CD4-positive, alpha-beta T cell (primary cell): ENCODE measurements around the gene SPOPL. TPM values are rescaled to one million over a fixed set of nuclear protein-coding genes. Genes with fewer than 3 reads are reported as not detected.

ENCODE experiments used
- ATAC-seq: fragments of 200-7000 bp; cut with Tn5 transposase; one replicate; pipeline ENCODE4 v1.10.0; 2022; ENCODE audit warnings: mild to moderate bottlenecking; ENCODE audit not compliant: poor library complexity
- CTCF ChIA-PET: fragments of 350-600 bp; sonication (Branson Sonifier 250); formaldehyde crosslinking; loops from one replicate; lab custom pipeline; 2021; ENCODE audit warnings: antibody characterized with exemption, inconsistent platforms; lab: Charles Lee
- POLR2A ChIA-PET: fragments of 350-600 bp; sonication (Branson Sonifier 250); formaldehyde crosslinking; loops from one replicate; lab custom pipeline; 2021; ENCODE audit warnings: antibody characterized with exemption, inconsistent platforms; lab: Charles Lee
- DNase-seq, 14 experiments: peaks; one replicate each; pipeline ENCODE4 v3.0.0-alpha.2; 2013 to 2020; ENCODE audit warnings: mixed read lengths in 2 of 14
- H3K27ac ChIP-seq, 2 donors: one replicate each; pipeline versions ENCODE4 v1.5.1 to v1.7.0; 2013; ENCODE audit warnings: low read length in 2 of 2, low read depth in 1 of 2, mild to moderate bottlenecking in 1 of 2
- H3K27me3 ChIP-seq, 2 experiments: 1 replicate in 1 of 2; 2 replicates in 1 of 2; pipeline versions ENCODE4 v1.6.1 to v1.7.0; 2013; ENCODE audit warnings: low read length in 2 of 2, control low read depth in 1 of 2, mild to moderate bottlenecking in 1 of 2, moderate library complexity in 1 of 2; ENCODE audit not compliant: insufficient read depth in 2 of 2, control insufficient read depth in 1 of 2
- H3K36me3 ChIP-seq: one replicate; pipeline ENCODE4 v1.6.1; 2013; ENCODE audit warnings: low read length, control low read depth; ENCODE audit not compliant: insufficient read depth
- H3K4me1 ChIP-seq: one replicate; pipeline ENCODE4 v1.6.1; 2013; ENCODE audit warnings: low read length, control low read depth; ENCODE audit not compliant: insufficient read depth
- H3K4me3 ChIP-seq: one replicate; pipeline ENCODE4 v1.5.1; 2013; ENCODE audit warnings: mild to moderate bottlenecking, low read length, moderate library complexity
- H3K9me3 ChIP-seq, 2 experiments: 1 replicate in 1 of 2; 2 replicates in 1 of 2; pipeline versions ENCODE4 v1.6.1 to v1.7.0; 2013; ENCODE audit warnings: low read length in 2 of 2, mild to moderate bottlenecking in 2 of 2, control low read depth in 1 of 2, moderate library complexity in 1 of 2; ENCODE audit not compliant: control insufficient read depth in 1 of 2, insufficient read depth in 1 of 2
- H3K27ac Mint-ChIP-seq: one replicate; pipeline ENCODE4 v1.8.0; 2020; ENCODE audit warnings: mixed read lengths
- H3K27me3 Mint-ChIP-seq: one replicate; pipeline ENCODE4 v1.8.0; 2021; ENCODE audit warnings: mixed read lengths
- H3K36me3 Mint-ChIP-seq: one replicate; pipeline ENCODE4 v1.8.0; 2021; ENCODE audit warnings: low read depth, mixed read lengths
- H3K4me1 Mint-ChIP-seq: one replicate; pipeline ENCODE4 v1.8.0; 2021; ENCODE audit warnings: low read depth, mixed read lengths
- H3K4me3 Mint-ChIP-seq: one replicate; pipeline ENCODE4 v1.8.0; 2020; ENCODE audit warnings: mild to moderate bottlenecking, mixed read lengths
- H3K9me3 Mint-ChIP-seq: one replicate; pipeline ENCODE4 v1.8.0; 2020; ENCODE audit warnings: mixed read lengths
- intact Hi-C, 2 experiments: fragments of 100-400 bp; cut with DNase I in 1 of 2; cut with micrococcal nuclease in 1 of 2; formaldehyde crosslinking; loops; one replicate each; pipeline versions ENCODE4 v1.15.1 to v1.9.0; 2023 to 2025; cut with DNase I, micrococcal nuclease
- total RNA-seq, 174 experiments: library from RNA in 2 of 174; stranded (reverse) in 2 of 174; gene quantifications; one replicate each; pipeline ENCODE4 v1.2.3 and lab custom pipeline; 2021 to 2026
- TF ChIP-seq, protein P1 (sequence below): fragments of 200-600 bp; IDR thresholded peaks from one replicate; pipeline ENCODE4 v1.8.0; 2022; ENCODE audit warnings: antibody characterized with exemption, mild to moderate bottlenecking

SPOPL gene
- total RNA-seq, 2 experiments from 2014 or later: 12.0 to 13.2 TPM

GRCh38 chr2:138516030-138516704, 14.6 kb downstream of the SPOPL start:
- H3K36me3 ChIP-seq: no peaks in the 10 kb centered on the region
- Mint-ChIP-seq H3K4me1 (peaks cover 44% of the 10 kb centered on the region), H3K9me3 (no peaks in the 10 kb centered on the region), H3K27ac (no peak overlapping the region), H3K4me3 (no peak overlapping the region), H3K36me3 (peaks cover 3% of the 10 kb centered on the region), H3K27me3 (no peaks in the 10 kb centered on the region)
- CTCF ChIA-PET: interaction anchor here (0.7 kb wide), 1 partner anchor 9 kb away, joined by 3 read pairs; no protein-coding TSS in a partner anchor
- no peak overlapping the region for H3K27ac ChIP-seq
- TF ChIP-seq, protein P1, sequence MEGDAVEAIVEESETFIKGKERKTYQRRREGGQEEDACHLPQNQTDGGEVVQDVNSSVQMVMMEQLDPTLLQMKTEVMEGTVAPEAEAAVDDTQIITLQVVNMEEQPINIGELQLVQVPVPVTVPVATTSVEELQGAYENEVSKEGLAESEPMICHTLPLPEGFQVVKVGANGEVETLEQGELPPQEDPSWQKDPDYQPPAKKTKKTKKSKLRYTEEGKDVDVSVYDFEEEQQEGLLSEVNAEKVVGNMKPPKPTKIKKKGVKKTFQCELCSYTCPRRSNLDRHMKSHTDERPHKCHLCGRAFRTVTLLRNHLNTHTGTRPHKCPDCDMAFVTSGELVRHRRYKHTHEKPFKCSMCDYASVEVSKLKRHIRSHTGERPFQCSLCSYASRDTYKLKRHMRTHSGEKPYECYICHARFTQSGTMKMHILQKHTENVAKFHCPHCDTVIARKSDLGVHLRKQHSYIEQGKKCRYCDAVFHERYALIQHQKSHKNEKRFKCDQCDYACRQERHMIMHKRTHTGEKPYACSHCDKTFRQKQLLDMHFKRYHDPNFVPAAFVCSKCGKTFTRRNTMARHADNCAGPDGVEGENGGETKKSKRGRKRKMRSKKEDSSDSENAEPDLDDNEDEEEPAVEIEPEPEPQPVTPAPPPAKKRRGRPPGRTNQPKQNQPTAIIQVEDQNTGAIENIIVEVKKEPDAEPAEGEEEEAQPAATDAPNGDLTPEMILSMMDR: no peak
- no peaks in the 10 kb centered on the region for H3K27me3 ChIP-seq
- ATAC-seq (peak; percentile 62), DNase-seq (peak in 3 of 14 experiments; percentile 25 to 40 (median 34))
- peaks cover 6% of the 10 kb centered on the region for H3K4me1 ChIP-seq
- no peak overlapping the region for H3K4me3 ChIP-seq
- POLR2A ChIA-PET: interaction anchor here (0.7 to 1.0 kb wide), 2 partner anchors 12 to 14 kb away, joined by 3 read pairs; no protein-coding TSS in a partner anchor
- no peaks in the 10 kb centered on the region for H3K9me3 ChIP-seq
- intact Hi-C loops: no loop called here

DNA sequence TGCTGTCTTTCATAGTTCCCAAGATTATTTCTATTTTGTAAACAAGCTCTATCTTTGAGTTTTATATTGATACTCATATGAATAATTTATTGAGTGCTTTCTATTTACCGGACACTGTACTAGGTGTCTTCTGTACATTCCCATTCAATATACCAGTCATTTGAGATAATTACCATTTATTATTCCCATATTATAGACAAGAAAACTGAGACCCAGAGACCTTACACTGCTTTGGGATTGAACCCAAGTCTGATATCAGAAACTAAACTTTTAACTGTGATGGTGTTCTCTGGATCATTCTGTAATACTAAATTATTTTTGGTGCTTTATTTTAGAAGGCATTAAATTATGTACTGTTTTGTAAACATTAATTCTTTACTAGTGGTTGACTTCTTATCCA, 17.3 kb downstream of the SPOPL start:
- no peaks in the 10 kb centered on the region for H3K9me3 Mint-ChIP-seq
- TF ChIP-seq, protein P1: no peak
- H3K4me1 Mint-ChIP-seq: peaks cover 38% of the 10 kb centered on the region
- intact Hi-C loops: no loop called here
- DNase-seq (no peak), ATAC-seq (no peak)
- Histone ChIP-seq H3K27ac (no peak overlapping the region), H3K27me3 (no peaks in the 10 kb centered on the region), H3K36me3 (no peaks in the 10 kb centered on the region), H3K9me3 (peaks cover 2 to 3% of the 10 kb centered on the region in 2 experiments), H3K4me1 (peaks cover 6% of the 10 kb centered on the region), H3K4me3 (no peak overlapping the region)
- ChIA-PET CTCF (no interaction called here), POLR2A (no interaction called here)
- H3K4me3 Mint-ChIP-seq: no peak overlapping the region
- H3K27me3 Mint-ChIP-seq: no peaks in the 10 kb centered on the region
- H3K36me3 Mint-ChIP-seq: peaks cover 27% of the 10 kb centered on the region
- no peak overlapping the region for H3K27ac Mint-ChIP-seq

GRCh38 chr2:138521821-138522220, 20.3 kb downstream of the SPOPL start:
- no peaks in the 10 kb centered on the region for H3K4me1 ChIP-seq
- no peaks in the 10 kb centered on the region for H3K36me3 ChIP-seq
- TF ChIP-seq, protein P1: no peak
- ChIA-PET POLR2A (no interaction called here), CTCF (no interaction called here)
- Mint-ChIP-seq H3K27me3 (no peaks in the 10 kb centered on the region), H3K27ac (no peak overlapping the region), H3K4me1 (peaks cover 27% of the 10 kb centered on the region), H3K36me3 (peaks cover 41% of the 10 kb centered on the region), H3K9me3 (peaks cover 6% of the 10 kb centered on the region), H3K4me3 (no peak overlapping the region)
- DNase-seq: no peak
- H3K9me3 ChIP-seq: peaks cover 7 to 8% of the 10 kb centered on the region in 2 experiments
- no peak overlapping the region for H3K4me3 ChIP-seq
- intact Hi-C loops: no loop called here
- no peak for ATAC-seq
- H3K27ac ChIP-seq: no peak overlapping the region
- no peaks in the 10 kb centered on the region for H3K27me3 ChIP-seq
